GM18526 (cell line): ENCODE data around the gene PDGFA.

Experiments used
- POLR2A ChIP-seq: IDR thresholded peaks from 3 replicates; pipeline ENCODE4 v1.6.1; 2011; ENCODE audit not compliant: insufficient read length; ENCODE audit errors: extremely low read depth

Gene PDGFA

GRCh38 chr7:541661-542060 is 22.0 kb upstream of the PDGFA start:
- TF ChIP-seq POLR2A: no peak

GRCh38 chr7:540997-541396 is 21.4 kb upstream of the PDGFA start:
- TF ChIP-seq POLR2A: no peak

- no peak for TF ChIP-seq POLR2A
Measured at GRCh38 chr7:540579-540978, 20.9 kb upstream of the PDGFA start.

- TF ChIP-seq POLR2A: no peak
Measured at GRCh38 chr7:539731-540411, 20.2 kb upstream of the PDGFA start.

GRCh38 chr7:538764-539685 is 19.4 kb upstream of the PDGFA start:
- TF ChIP-seq POLR2A: no peak

GRCh38 chr7:537911-538634 is 18.4 kb upstream of the PDGFA start:
- TF ChIP-seq POLR2A: no peak

GRCh38 chr7:536231-536630 is 16.6 kb upstream of the PDGFA start:
- TF ChIP-seq POLR2A: no peak

GRCh38 chr7:534959-535358 is 15.3 kb upstream of the PDGFA start:
- TF ChIP-seq POLR2A: no peak

- no peak for TF ChIP-seq POLR2A
Measured at GRCh38 chr7:534075-534474, 14.4 kb upstream of the PDGFA start.

GRCh38 chr7:533266-533665 is 13.6 kb upstream of the PDGFA start:
- no peak for TF ChIP-seq POLR2A

- TF ChIP-seq POLR2A: no peak
Measured at GRCh38 chr7:532379-533143, 12.9 kb upstream of the PDGFA start.

GRCh38 chr7:531777-532176 is 12.1 kb upstream of the PDGFA start:
- no peak for TF ChIP-seq POLR2A

- no peak for TF ChIP-seq POLR2A
Measured at GRCh38 chr7:528451-528850, 8.8 kb upstream of the PDGFA start.

- TF ChIP-seq POLR2A: no peak
Measured at GRCh38 chr7:527723-528122, 8.1 kb upstream of the PDGFA start.

- no peak for TF ChIP-seq POLR2A
Measured at GRCh38 chr7:526460-527034, 6.9 kb upstream of the PDGFA start.
